HG02763 (cell line): Measurements from ENCODE around the gene CCR6.

Experiments used
- ATAC-seq: cut with Tn5 transposase; IDR thresholded peaks from one replicate; pipeline ENCODE4 v1.9.1; 2021; ENCODE audit warnings: mild to moderate bottlenecking, moderate library complexity; ENCODE audit not compliant: unreplicated experiment

The CCR6 gene

DNA sequence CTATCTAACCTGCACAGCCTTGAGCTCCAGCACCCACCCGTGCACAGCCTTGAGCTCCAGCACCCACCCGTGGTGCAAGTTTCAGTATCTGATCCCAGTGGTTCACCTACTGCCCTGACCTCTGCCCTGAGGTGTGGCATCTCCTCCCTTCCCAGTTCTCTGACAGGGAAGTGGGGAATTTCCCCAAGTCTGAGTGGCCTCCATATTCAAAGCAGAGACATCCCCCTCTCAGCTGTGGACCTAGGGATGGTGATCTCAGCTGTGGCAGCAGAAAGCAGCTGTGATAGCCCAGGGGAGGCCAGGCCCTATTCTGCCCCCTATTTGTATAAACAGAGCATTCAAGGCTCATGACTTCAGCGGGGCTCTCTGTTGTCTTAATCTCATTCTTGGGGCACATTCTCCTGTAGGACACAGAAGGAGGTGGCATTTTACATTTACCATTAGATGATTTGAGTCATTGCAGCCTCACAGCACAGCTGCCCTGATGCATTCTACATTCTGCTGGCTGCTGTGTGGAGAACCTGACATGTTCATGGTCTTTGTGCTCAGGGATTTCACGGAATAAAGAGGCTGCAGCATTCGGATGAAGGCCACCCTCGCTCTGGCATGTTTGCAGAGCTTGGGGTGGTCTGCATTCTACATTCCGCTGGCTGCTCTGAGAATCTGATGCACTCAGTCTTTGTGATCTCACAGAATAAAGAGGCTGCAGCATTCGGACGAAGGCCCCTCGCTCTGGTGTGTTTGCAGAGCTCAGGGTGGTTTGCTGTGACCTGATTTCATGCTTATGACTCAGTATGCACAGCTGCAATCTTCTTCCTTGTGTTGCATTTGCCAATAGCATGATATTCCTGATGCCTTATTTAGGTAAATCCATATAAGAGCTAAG is 17.9 kb downstream of the CCR6 start:
- peak; percentile 50 for ATAC-seq

DNA sequence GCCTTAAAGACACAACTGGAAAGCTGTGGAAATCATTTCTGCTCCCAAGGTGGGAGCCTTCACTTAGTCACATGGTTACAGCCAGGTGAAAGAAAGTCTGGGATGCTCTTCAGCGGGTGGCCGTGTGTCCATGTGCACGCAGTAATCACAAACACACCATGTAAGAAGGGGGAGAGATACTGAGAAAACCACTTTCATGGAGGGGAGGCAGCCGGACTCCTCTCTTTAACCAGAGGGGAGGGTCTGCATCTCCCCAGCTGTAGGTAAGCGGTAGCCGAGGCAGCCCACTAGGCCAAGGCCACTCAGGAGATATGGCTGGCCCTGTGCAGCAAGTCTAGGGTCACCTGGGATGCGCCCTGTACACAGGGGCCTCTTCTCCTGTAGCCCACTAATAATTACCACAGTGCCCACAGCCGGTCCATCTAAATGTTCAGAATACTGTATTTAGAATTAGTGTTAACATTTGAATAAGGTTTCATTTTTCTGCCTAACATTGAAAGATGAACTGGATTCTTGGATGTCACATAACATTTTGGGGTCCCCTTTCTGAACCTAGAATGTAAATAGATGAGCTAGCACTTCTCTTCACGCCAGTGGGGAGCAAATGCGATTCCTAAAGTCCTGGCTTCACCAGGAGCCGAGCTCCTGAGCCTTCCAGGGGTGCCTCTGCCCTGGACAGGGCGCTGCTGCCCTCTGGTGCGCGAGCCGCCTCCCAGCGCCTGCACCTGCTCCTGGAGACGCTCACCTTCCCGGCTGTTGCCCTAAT is 19.0 kb downstream of the CCR6 start:
- ATAC-seq = peak; percentile 66

DNA sequence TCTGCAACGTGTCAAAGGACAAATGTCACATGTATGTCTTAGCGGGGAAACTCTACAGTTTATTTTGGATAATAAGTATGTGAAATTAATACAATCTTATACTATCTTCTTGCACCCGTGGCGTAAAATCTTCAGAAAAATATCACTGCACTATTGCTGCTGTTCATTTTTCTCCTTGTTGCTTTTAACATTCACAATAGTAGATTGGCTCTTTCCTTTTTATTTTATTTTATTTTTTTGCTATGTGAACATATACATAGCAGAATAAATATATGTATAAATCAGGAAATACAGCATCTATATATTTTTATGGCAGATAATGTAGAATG is 19.5 kb downstream of the CCR6 start:
- ATAC-seq = no peak

DNA sequence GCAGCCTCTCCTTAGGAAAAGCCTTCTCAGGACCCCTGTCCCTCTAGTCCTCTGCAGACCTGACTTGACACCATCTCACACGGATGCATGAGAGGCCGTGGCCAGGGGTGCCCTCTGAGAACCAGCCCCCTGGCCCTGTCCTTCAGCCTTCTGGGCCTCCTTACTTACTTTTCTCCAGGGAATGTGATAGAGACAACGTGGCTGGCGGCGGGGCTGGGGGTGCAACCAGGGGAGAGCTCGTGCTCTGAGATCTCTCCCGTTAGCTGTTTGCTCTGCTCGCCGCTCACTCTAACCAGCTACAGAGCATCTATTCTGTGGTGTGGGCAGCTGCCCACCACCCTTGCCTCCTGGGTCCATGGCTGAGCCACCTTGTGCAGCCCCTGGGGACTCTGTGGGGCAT is 20.1 kb downstream of the CCR6 start:
- ATAC-seq = no peak

DNA sequence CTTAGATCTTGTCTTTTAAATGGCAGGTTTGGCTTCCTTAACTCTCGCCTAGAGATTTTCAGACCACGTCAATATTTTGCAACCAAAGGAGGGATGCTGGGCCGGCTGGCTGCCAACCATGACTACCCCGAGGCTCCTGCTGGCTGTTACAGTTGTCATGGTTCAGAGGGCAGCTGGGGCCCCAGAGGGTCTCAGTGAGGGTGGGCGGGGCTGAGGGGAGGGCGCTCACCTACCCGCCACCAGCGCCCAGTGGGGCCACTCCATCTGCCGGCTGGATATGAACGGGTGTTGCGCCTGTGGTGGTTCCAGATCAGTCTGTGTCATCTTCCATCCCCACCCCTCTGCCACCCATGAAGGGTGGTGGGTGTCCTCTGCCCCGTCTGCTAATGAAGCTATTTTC is 22.6 kb downstream of the CCR6 start:
- no peak for ATAC-seq

- no peak for ATAC-seq
Measured at GRCh38 chr6:167146135-167146534, 23.2 kb downstream of the CCR6 start.

GRCh38 chr6:167146977-167147376 is 24.1 kb downstream of the CCR6 start:
- ATAC-seq = no peak

DNA sequence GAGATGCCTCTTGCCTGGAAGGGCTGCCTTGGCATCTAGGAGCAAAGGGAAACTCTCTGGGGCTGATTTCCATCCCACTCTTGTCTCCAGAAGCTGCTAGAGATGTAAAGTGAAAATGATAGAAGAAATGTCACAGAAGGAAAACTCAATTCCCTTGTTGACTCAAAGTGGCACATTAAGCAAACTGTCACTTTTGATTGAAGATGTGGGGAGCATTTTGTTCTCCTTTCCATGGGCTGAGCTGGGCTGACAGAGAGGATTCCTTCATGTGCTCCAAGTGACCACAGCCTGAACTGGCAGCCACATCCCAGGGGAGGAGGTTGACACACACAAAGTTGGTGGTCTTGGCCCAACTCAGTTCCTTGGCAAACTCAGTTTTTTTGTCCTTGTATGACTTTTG is 25.1 kb downstream of the CCR6 start:
- no peak for ATAC-seq

- no peak for ATAC-seq
Measured at GRCh38 chr6:167148997-167149396, 26.1 kb downstream of the CCR6 start.

DNA sequence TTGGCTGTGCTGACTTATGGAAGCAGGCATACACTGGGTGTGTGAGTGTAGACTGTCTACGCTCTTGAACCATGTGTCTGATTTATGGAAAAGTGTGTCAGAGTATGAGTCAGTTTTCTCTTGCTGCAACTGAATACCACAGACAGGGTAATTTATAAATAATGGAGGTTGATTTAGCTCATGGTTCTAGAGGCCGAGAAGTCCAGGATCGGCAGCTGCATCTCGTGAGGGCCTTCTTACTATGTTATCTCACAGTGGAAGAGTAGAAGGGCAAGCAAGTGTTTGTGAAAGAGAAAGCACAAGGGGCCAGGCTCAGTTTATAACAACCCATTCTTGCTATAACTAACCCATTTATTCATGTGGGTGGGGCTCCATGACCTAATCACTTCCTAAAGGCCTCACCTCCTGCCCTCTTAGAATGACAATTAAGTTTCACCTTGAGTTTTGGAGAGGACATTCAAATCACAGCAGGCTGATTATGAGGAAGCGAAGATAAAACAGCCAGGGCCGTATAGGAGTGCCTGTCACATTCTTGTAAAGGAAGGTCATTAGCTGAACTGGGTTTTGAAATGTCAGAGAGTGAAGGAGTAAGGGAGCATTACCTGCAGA is 28.1 kb downstream of the CCR6 start:
- peak; percentile 46 for ATAC-seq

GRCh38 chr6:167151648-167152047 is 28.8 kb downstream of the CCR6 start:
- no peak for ATAC-seq

DNA sequence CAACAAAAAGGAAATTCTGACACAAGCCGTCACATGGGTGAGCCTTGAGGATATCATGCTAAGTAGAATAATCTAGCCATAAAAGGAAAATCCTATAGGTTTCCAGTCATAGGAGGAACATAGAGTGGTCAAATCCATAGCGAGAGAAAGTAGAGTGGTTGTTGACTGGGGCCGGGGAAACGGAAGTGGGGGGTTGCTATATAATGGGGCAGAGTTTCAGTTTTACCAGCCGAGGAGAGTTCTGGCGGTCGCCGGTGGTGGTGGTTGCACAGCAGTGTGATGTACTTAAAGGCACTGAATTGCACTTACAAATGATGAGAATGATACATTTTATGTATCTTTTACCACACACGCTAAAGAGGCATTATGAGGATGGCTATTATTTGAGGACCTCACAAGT is 30.0 kb downstream of the CCR6 start:
- peak; percentile 43 for ATAC-seq

DNA sequence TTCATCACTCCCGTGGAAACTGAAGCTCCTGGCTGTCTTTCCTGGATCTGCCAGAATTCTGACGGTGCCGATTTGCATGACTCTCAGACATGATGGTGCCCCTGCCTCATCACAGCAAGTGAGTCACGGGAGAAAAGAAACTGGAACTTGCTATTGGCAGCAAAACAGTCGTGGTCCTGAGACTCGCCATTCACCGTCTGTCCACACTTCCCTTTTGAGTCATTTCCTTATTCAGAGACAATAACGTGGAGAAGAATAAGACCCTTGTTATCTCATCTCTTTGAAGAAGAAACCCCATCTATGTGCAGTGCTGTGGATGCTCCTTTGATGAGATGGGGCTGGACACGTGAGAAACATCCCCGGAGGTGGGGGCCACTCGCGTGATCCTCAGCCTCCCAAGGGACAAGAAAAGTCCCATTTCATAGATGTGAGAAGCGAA is 30.6 kb downstream of the CCR6 start:
- peak; percentile 63 for ATAC-seq

DNA sequence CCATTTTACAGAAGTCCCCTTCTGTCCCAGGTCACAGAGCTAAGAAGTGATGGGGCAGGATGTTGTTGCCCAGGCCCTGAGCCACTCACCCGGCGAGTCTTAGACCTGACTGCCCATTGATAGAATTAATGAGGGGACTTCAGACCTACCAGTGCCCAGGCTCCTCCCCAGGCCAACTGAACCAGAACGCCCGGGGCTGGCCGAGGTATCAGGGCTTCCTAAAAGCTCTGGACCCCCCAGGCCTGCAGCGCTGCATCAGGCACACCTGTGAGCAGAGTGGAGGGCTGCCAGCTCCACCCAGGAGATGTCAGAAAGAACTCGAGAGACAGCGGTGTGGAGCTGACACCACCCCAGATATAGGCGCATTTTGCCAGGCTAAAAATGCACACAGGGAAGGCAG is 31.4 kb downstream of the CCR6 start:
- no peak for ATAC-seq

DNA sequence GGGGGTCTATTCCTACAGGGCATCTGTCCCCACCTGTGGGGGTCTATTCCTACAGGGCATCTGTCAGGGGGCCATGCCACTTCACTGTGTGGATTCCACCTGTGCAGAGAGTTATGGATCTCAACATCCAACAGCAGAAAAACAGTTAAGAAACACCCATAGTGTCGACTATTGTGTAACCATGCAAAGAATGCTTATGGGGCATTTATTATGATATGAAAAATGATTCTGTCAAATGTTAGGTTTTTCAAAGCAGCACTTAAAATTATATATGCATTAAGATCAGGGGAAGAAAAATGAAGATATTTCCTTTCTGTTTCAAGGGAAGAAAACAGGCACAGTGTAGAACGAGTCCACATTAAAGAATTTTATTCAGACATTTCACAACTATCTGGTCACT is 32.0 kb downstream of the CCR6 start:
- ATAC-seq = no peak

DNA sequence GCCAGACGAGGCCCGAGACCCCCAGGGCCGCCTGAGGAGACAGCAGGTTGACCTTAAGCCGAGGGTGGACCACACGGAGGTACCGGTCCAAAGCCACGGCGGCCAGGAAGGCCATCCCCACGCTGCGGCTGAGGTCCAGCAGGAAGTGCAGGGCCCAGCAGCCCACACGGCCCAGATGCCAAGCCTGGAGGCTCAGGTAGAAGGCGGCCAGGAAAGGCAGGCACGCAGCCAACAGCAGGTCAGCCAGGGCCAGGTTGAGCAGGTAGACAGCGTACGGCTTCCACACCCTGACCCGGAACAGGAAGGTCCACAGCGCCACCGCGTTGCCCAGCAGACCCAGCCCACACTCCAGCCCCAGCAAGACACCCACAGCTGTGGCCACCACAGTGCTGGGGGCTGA is 34.5 kb downstream of the CCR6 start:
- ATAC-seq = no peak

- ATAC-seq = no peak
Measured at GRCh38 chr6:167157863-167158262, 35.0 kb downstream of the CCR6 start, which contains the start of gene GPR31. GPR31 (minus strand) TSS chr6:167157980; CDS start chr6:167157831, 149 bp downstream.

DNA sequence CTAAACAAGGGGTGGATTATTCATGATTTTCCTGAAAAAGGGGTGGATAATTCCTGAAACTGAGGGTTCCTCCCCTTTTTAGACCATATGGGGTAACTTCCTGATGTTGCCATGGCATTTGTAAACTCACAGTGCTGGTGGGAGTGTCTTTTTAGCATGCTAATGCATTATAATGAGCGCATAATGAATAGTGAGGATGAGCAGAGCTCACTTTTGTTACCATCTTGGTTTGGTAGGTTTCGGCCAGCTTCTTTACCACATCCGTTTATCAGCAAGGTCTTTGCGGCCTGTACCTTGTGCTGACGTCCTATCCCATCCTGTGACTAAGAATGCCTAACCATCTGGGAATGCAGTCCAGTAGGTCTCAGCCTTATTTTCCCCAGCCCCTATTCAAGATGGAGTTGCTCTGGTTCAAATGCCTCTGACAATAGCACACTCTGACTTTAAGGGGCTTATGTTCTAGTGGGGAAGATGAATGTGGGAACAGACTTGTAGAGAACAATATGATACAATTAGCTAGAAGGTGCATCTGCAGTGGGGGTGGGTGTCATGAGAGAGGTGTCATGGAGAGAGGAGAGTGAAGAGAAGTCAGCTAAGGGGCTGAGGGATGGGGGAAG is 39.1 kb downstream of the CCR6 start:
- ATAC-seq = no peak

DNA sequence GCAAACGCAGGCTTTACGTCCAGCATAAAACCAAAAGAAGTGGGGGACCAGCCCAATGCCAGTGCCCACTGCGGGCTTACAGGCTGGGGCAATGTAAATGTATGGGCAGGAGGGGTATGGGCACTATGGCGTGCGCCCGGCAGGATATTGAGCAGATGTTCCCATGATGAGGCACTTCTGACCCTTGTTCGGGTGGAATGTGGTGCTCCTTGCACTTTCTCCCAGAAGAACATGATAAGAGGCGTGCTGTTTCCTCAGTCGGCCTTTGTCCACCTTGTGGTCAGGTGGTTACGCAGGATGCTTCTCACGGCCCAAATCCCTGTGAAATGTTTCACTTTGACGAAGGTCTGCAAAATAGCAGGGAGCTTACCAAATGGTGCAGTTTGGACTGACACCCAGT is 39.7 kb downstream of the CCR6 start:
- ATAC-seq = no peak

- no peak for ATAC-seq
Measured at GRCh38 chr6:167163476-167164011, 40.6 kb downstream of the CCR6 start.

DNA sequence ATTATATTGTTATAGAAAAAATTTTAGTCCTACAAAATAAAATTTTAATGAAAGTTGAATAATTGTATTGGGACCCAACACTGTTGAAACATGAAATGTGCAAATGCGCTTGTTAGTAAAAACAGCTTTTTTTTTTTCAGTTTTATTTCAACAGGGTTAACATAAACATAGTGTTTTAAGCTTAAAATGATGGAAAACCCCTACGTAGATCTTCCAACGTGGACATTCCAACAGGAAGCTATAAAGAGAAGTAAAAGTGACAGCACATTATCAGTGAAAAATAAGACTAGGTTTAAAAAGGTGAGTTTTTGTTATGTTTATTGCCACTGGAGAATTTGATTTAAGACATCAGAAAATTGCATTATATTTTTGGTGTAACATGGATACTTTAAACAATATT is 41.4 kb downstream of the CCR6 start:
- no peak for ATAC-seq
